ENCODE data around the gene ASAP2.

ASAP2 gene

GRCh38 chr2:9296559-9296958, 89.9 kb downstream of the ASAP2 start:
- no peak for TF ChIP-seq CTCF (conservative IDR thresholded peaks at IDR 0.05; ENCODE audit: low read length)
- H3K4me3 ChIP-seq (ENCODE audit: low read length): no peak overlapping the region
- DNase-seq (ENCODE audit: low read depth): no peak

DNA sequence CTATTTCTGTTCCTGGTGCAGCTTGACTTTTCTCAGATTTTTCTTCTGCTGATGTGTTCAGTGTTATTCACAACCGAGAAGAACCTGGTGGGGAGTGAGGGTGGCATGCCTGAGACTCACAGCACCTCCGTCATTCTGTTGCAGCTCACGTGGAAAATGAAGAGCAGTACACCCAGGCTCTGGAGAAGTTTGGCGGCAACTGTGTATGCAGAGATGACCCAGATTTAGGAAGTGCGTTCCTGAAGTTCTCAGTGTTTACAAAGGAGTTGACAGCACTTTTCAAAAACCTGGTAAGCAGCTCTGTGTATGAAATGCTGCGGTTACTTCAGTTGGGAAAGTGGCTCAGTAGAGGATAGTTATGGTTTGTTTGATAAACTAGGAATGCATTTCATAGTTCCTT, 90.5 kb downstream of the ASAP2 start:
- no peak for DNase-seq (ENCODE audit: low read depth)
- H3K4me3 ChIP-seq (ENCODE audit: low read length): no peak overlapping the region
- TF ChIP-seq CTCF (conservative IDR thresholded peaks at IDR 0.05; ENCODE audit: low read length): no peak

GRCh38 chr2:9297807-9298206, 91.2 kb downstream of the ASAP2 start:
- DNase-seq (ENCODE audit: low read depth): no peak
- no peak for TF ChIP-seq CTCF (conservative IDR thresholded peaks at IDR 0.05; ENCODE audit: low read length)
- no peak overlapping the region for H3K4me3 ChIP-seq (ENCODE audit: low read length)

DNA sequence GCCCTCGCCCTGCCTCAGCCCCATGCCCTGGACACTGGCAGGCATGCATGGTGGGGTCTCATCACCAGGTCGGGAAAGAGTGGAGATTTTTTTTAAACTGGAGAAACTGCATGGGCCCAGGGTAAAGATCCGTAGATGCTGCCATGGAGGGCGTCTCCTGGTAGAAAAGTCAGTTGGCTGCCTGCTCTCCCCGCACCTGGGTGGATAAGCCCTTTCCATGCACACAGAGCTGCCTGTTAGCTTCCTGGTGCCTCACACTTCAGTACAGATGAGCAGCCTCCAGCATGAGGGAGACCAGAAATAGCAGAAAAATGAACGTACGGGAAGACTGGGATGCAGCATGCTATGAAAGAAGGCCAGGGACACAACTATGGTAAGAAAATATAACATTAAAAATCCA, 92.0 kb downstream of the ASAP2 start:
- no peak overlapping the region for H3K4me3 ChIP-seq (ENCODE audit: low read length)
- no peak for TF ChIP-seq CTCF (conservative IDR thresholded peaks at IDR 0.05; ENCODE audit: low read length)
- no peak for DNase-seq (ENCODE audit: low read depth)

- no peak for TF ChIP-seq CTCF (conservative IDR thresholded peaks at IDR 0.05; ENCODE audit: low read length)
- H3K4me3 ChIP-seq (ENCODE audit: low read length): no peak overlapping the region
- DNase-seq (ENCODE audit: low read depth): no peak
Measured at GRCh38 chr2:9299161-9300100, 92.8 kb downstream of the ASAP2 start.

DNA sequence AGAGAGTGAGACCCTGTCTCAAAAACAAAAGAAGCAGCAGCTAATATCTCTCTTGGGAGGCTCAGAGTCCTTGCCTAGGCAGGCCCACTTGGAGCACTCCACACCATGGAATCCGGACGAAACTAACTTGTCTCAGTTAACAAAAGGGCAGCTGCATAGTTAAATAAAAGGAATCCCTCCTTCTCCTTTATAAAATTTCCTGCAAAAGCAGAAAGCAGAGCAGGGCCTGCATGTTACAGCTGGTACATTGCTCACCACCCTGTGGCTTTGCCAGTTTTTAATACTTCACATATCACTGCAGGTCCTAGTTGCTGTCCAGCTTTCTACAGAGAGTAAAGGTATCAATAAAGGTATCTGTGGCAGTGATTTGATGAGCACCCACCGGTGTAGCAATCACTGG, 93.6 kb downstream of the ASAP2 start:
- H3K4me3 ChIP-seq (ENCODE audit: low read length): no peak overlapping the region
- TF ChIP-seq CTCF (conservative IDR thresholded peaks at IDR 0.05; ENCODE audit: low read length): no peak
- DNase-seq (ENCODE audit: low read depth): no peak

- TF ChIP-seq CTCF (conservative IDR thresholded peaks at IDR 0.05; ENCODE audit: low read length): no peak
- DNase-seq (ENCODE audit: low read depth): no peak
- H3K4me3 ChIP-seq (ENCODE audit: low read length): no peak overlapping the region
Measured at GRCh38 chr2:9300829-9301453, 94.3 kb downstream of the ASAP2 start.

All from AG10803 (cell line).